HG02571 (cell line): Measurements from ENCODE around the gene CLIC4.
"Not testable (repeated sequence)": the region's sequence is repeated elsewhere in the genome, so short reads cannot be mapped to it uniquely, and the experiment has no call there.

Experiments
- ATAC-seq: cut with Tn5 transposase; IDR thresholded peaks from one replicate; pipeline ENCODE4 v1.9.1; 2021; ENCODE audit warnings: mild to moderate bottlenecking, moderate library complexity; ENCODE audit not compliant: unreplicated experiment

The CLIC4 gene

DNA sequence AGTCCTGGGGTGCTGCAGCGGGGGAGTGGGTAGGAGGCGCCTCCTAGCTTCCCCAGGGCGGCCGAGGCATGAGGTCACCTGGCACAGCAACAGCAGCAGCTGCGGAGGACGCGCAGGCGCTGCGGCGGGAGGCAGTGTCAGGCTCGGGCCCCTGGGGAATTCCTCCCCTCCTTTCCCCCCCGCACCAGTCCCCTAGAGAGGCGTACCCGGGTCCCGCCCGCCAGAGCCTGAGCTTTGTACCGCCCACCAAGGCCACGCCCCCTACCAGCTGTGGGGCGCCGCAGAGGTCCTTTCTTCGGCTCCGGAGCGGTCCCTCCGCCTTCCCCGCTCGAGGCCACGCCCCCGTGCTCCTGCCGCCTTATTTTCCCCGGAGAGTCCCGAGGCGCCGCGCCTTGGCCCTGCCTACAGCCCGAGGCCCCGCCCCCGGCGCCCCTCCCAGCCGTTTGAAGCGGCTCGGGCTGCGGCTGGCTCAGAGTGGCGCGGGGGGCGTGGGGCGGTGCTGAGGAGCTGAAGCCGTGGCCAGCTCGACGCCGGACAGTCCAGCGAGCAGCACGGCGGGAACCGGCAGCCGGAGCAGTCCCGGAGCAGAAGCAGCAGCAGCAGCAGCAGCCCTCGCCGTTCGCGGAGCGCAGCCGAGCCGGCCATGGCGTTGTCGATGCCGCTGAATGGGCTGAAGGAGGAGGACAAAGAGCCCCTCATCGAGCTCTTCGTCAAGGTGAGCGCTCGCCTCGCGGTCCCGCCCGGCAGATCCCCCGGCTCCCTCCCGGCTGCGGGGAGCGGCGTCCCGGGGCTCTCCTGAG, at the start of gene CLIC4:
Gene CLIC4, plus strand, starts transcription at position 537 of the 800 bp plus-strand sequence. Its CDS starts 107 bp downstream, at position 644.
- ATAC-seq = peak; percentile 67

DNA sequence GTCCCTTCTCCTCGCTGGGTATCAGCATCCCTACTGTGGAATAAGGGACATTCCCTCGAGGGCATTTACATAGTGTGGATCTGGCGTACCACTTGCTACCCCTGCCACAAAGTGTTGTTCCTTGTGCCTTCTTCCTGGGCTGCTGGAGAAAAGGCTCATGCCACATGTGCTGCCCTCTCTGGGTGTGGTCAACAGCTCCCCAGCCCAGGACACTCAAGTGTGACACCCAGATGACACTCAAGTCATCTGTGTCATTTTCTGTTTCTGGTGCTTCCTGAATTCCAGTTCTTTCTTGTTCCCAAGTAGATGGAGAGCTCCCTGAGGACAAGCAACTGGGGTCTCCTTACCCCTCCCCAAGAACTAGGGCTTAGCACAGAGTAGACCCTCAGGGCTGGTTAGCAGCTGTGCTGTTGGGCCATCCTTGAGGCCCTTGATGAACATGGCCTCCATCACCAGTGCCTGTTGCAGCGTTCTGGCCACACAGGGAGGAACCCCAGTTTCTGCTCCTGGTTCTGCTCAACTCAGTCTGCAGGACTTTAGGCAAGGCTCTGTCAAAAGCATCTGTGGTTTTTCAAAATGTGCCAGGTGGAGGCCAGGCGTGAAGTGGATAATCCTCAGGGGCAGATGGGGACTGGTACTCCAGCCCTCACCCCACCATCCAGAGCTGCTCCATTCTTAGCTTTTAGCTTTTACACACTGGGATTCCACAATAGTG, 49.0 kb upstream of the CLIC4 start:
- no peak for ATAC-seq

DNA sequence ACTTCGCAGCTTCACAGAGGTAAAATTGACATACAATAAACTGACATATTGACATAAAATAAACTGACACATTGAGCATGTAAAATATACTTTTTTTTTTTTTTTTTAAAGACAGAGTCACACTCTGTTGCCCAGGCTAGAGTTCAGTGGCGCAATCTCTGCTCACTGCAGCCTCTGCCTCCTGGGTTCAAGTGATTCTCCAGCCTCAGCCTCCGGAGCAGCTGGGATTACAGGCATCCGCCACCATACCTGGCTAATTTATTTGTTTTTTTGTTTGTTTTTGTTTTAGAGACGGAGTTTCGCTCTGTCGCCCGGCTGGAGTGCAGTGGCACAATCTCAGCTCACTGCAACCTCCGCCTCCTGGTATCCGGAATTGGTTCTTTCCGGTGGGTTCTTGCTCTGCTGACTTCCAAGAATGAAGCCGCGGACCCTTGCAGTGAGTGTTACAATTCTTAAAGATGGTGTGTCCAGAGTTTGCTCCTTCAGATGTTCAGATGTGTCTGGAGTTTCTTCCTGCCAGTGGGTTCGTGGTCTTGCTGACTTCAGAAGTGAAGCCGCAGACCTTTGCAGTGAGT, 48.4 kb upstream of the CLIC4 start:
- ATAC-seq = no peak

DNA sequence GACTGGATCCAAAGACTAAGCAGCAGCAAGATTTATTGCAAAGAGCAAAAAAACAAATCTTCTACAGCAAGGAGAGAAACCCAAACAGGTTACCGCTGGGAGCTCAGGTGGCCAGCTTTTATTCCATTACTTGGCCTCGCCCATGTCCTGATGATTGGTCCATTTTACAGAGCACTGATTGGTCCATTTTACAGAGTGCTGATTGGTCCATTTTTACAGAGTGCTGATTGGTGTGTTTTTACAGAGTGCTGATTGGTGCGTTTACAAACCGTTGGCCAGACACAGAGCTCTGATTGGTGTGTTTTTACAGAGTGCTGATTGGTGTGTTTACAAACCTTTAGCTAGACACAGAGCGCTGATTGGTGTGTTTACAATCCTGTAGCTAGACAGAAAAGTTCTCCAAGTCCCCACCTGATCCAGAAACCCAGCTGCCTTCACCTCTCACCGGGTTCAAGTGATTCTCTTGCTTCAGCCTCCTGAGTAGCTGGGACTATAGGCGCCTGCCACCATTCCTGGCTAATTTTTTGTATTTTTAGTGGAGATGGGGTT, 47.7 kb upstream of the CLIC4 start:
- ATAC-seq = not testable (repeated sequence)

DNA sequence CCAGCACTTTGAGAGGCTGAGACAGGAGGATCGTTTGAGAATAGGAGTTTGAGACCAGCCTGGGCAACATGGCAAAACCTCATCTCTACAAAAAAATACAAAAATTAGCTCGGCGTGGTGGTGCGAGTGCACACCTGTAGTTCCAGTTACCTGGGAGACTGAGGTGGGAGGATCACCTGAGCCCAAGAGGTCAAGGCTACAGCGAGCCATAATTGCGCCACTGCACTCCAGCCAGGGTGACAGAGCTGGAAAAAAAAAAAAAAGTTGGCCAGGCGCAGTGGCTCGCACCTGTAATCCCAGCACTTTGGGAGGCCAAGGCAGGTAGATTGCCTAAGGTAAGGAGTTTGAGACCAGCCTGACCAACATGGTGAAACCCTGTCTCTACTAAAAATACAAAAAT, 46.9 kb upstream of the CLIC4 start:
- ATAC-seq = not testable (repeated sequence)

GRCh38 chr1:24699628-24700027, 45.6 kb upstream of the CLIC4 start:
- no peak for ATAC-seq

- ATAC-seq = no peak
These were observed 42.5 kb upstream of the CLIC4 start for GRCh38 chr1:24702511-24703293.

- no peak for ATAC-seq
These were observed 40.6 kb upstream of the CLIC4 start for GRCh38 chr1:24704411-24705259.

DNA sequence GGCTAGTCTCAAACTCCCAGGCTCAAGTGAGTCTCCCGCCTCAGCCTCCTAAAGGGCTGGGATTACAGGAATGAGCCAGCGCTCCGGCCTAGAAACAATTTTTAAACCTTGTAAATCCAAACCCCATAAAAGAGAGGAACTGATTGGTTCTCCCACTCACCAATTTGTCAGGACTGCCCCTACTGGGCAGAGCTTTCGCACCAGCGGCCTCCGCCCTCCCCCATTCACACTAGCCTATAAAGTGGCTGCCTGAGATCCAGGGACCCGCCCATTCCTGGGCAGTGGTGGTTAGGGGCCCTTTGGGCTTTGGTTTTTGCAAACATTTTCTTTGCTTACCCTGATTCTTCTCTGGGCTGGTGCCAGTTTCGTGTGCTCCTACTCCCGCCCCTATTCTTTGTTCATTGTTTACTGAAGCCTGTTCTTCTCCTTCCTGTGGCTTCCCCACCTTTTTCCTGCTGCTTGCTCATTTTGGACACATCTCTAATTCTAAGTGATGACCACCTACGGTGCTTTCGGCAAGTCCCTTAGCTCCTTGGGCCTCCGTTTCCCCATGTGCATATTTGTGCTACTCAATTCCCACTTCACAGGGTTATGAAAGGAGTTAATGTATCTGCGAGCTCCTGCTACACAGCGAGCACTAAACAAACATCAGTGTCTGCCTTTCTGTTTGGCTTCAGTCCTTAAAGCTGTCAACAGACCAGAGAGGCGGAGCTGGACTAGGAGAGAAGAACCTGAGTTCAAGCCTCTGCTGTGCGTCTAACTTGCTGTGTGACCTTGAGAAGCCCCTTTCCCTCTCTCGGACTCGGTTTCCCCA, 39.8 kb upstream of the CLIC4 start:
- ATAC-seq = no peak

DNA sequence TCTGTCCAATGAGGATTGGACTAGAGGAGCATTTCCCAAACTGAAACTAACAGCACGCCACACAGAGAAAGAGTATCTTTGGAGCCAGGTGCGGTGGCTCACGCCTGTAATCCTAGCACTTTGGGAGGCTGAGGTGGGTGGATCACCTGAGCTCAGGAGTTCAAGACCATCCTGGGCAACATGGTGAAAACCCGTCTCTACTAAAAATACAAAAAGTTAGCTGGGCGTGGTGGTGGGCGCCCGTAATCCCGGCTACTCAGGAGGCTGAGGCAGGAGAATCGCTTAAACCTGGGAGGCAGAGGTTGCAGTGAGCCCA, 39.2 kb upstream of the CLIC4 start:
- not testable (repeated sequence) for ATAC-seq

- ATAC-seq = no peak
These were observed 37.6 kb upstream of the CLIC4 start for GRCh38 chr1:24707687-24708086.

DNA sequence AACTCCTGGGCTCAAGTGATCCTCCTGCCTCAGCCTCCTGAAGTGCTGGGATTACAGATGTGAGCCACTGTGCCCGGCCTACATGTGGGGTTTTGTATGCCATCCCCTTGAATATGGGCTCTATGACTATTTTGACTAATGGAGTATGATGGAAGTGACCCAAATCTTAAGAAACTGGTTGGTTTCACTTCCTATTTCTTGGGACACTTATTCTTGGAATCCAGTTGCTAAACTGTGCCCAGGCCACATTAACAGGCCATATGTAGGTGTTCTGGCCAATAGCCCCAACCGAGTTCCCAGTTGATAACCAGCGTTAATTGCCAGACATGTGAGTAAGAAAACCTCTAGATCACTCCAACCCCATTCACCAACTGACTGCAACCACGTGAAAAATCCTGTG, 36.3 kb upstream of the CLIC4 start:
- no peak for ATAC-seq

DNA sequence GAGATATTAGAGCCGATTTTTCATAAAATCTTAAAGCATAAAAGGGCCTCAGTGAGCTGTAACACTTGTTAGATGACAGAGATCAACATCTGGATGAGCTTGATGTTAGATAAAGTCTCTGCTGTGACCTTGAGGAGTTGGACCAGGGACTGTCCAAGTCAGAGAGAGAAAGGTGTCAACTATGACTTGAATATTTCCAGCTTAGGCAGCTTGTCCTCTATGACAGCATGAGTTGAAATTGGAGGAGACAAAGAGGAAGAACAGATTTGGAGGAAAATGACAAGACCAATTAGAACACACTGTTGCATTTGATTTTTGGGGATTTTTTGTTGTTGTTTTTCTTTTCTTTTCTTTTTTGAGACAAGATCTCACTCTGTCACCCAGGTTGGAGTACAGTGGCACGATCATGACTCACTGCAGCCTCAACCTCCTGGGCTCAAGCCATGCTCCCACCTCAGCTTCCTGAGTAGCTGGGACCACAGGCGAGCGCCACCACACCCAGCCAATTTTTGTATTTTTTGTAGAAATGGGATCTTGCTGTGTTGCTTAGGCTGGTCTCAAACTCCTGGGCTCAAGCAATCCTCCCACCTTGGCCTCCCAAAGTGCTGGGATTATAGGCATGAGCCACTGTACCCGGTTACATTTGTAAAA, 35.3 kb upstream of the CLIC4 start:
- no peak for ATAC-seq

DNA sequence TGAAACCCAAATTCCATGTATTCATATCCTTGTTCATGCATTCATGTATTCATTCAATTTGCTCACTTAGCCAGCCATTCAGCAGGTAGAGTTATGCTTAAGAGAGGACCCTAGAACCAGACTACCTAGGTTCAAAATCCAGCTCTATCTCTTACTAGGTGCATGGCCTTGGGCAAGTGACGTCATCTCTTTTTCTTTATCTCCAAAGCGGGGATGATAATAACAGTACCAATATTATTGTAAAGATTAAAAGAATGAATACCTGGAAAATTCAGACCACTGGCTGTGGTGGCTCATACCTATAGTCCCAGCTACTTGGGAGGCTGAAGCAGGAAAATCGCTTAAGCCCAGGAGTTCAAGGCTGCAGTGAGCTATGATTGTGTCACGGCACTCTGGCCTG, 33.9 kb upstream of the CLIC4 start:
- ATAC-seq = no peak

DNA sequence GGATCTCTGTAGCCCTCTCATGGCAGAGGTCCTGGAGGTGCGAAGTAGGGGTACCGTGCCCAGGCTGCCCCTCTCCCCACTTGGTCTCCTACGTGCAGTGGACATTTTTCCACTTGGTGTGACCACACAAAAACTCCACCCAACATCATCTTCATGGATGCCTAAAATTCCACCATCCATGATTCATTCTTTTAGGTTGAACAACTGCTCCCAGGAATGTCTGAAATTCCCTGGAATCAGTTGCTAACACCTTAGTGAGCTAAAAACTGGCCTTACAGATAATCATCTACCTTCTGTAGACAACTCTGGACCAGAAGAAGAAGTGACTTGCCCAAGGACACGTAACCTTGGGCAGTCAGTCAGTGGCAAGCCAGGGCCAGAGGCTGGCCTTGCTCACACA, 32.1 kb upstream of the CLIC4 start:
- no peak for ATAC-seq

- ATAC-seq = no peak
These were observed 31.5 kb upstream of the CLIC4 start for GRCh38 chr1:24713736-24714135.

- no peak for ATAC-seq
These were observed 30.3 kb upstream of the CLIC4 start for GRCh38 chr1:24714859-24715520.

DNA sequence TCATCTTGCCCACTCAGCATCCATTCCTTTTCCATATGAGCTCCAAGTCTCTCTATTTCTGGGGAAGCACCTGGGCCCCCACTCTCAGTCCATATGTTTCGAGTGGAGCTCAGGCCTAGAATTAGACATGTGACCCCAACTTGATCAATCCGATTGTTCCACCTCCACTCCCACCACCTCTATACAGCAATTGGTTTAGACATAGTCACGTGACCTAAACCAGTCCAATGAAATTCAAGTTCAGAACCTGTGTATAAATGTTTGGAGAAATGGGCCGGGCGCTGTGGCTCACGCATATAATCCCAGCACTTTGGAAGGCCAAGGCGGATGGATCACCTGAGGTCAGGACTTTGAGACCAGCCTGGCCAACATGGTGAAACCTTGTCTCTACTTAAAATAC, 29.6 kb upstream of the CLIC4 start:
- ATAC-seq = no peak
